H1 (cell line): ENCODE results near the gene ARMC6. TPM values are rescaled to one million over a fixed set of nuclear protein-coding genes. Genes with fewer than 3 reads are reported as not detected.
A peak's percentile ranks its signal among the peaks of the same experiment; 100 is the strongest.

Experiments
- CTCF ChIA-PET: fragments of 300-600 bp; sonication (Branson Sonifier 250); formaldehyde crosslinking; loops from one replicate; lab custom pipeline; 2021; ENCODE audit not compliant: partially characterized antibody; lab: Charles Lee
- POLR2A ChIA-PET: fragments of 300-600 bp; sonication (Branson Sonifier 250); formaldehyde crosslinking; loops from one replicate; lab custom pipeline; 2021; ENCODE audit warnings: inconsistent platforms; ENCODE audit not compliant: partially characterized antibody; lab: Charles Lee
- DNase-seq, 2 experiments: peaks; one replicate each; pipeline versions ENCODE4 v3.0.0 to v3.0.0-alpha.2; 2010 to 2022; ENCODE audit warnings: low spot score in 2 of 2, low read depth in 1 of 2, mixed read lengths in 1 of 2
- FAIRE-seq: peaks from 2 replicates; lab custom pipeline; 2011; peaks lifted over from hg19 to GRCh38; lab: Jason Lieb, UNC
- H2AFZ ChIP-seq: 2 replicates; pipeline ENCODE4 v1.8.1; 2012; ENCODE audit warnings: low read length, inconsistent platforms
- H2AK5ac ChIP-seq: 2 replicates; pipeline ENCODE4 v1.6.1; 2013; ENCODE audit warnings: low read depth, low read length
- H2BK120ac ChIP-seq: replicated peaks from 2 replicates; pipeline ENCODE3; 2013; ENCODE audit warnings: low read depth, low read length, inconsistent platforms
- H2BK12ac ChIP-seq: 2 replicates; pipeline ENCODE4 v1.6.1; 2013; ENCODE audit warnings: low read depth, low read length
- H2BK15ac ChIP-seq: 2 replicates; pipeline ENCODE4 v1.6.1; 2013; ENCODE audit warnings: low read length
- H2BK20ac ChIP-seq: 2 replicates; pipeline ENCODE4 v1.6.1; 2013; ENCODE audit warnings: low read length
- H2BK5ac ChIP-seq: 2 replicates; pipeline ENCODE4 v1.6.1; 2013; ENCODE audit warnings: low read depth, low read length
- H3K14ac ChIP-seq: 2 replicates; pipeline ENCODE4 v1.6.1; 2013; ENCODE audit warnings: inconsistent platforms; ENCODE audit not compliant: insufficient read length
- H3K18ac ChIP-seq: 2 replicates; pipeline ENCODE4 v1.6.1; 2013; ENCODE audit warnings: low read length; ENCODE audit errors: extremely low read depth
- H3K23ac ChIP-seq: 2 replicates; pipeline ENCODE4 v1.6.1; 2013; ENCODE audit warnings: inconsistent platforms; ENCODE audit not compliant: insufficient read length
- H3K23me2 ChIP-seq: 2 replicates; pipeline ENCODE4 v1.6.1; 2013; ENCODE audit warnings: low read depth, low read length
- H3K27ac ChIP-seq: 2 replicates; pipeline ENCODE4 v1.6.1; 2011; ENCODE audit warnings: low read depth, low read length, inconsistent platforms
- H3K27me3 ChIP-seq, 4 experiments: replicated peaks in 1 of 4; 1 replicate in 1 of 4; 2 replicates in 3 of 4; pipeline versions ENCODE4 v1.6.1 to v1.8.1; 2011 to 2013; ENCODE audit warnings: low read length in 3 of 4, mild to moderate bottlenecking in 3 of 4, inconsistent platforms in 2 of 4, mixed read lengths in 2 of 4, moderate library complexity in 1 of 4; ENCODE audit not compliant: control insufficient read depth in 3 of 4, insufficient read depth in 3 of 4; ENCODE audit errors: extremely low read depth in 1 of 4
- H3K36me3 ChIP-seq, 4 experiments: 2 replicates each; pipeline versions ENCODE4 v1.6.1 to v1.8.1; 2011 to 2013; ENCODE audit warnings: mild to moderate bottlenecking in 4 of 4, low read length in 3 of 4, moderate library complexity in 2 of 4, control low read depth in 1 of 4, inconsistent platforms in 1 of 4; ENCODE audit not compliant: insufficient read depth in 4 of 4, control insufficient read depth in 2 of 4
- H3K4ac ChIP-seq: replicated peaks from 2 replicates; pipeline ENCODE3; 2013; ENCODE audit warnings: low read length, low read depth, mixed read lengths, inconsistent platforms; ENCODE audit not compliant: insufficient read length
- H3K4me1 ChIP-seq, 4 experiments: replicated peaks in 1 of 4; 1 replicate in 1 of 4; 2 replicates in 3 of 4; pipeline versions ENCODE4 v1.6.1 to v1.8.1; 2011 to 2013; ENCODE audit warnings: low read length in 3 of 4, inconsistent platforms in 2 of 4, mixed read lengths in 1 of 4; ENCODE audit not compliant: insufficient read depth in 4 of 4, control insufficient read depth in 3 of 4
- H3K4me2 ChIP-seq, 2 experiments: 2 replicates each; pipeline versions ENCODE4 v1.6.1 to v1.8.1; 2011 to 2013; ENCODE audit warnings: low read depth in 2 of 2, low read length in 2 of 2, control low read depth in 1 of 2, inconsistent platforms in 1 of 2, mild to moderate bottlenecking in 1 of 2; ENCODE audit not compliant: insufficient read depth in 1 of 2
- H3K4me3 ChIP-seq, 4 experiments: fragments of 200-600, 300-600 bp in 1 of 4; sonication (generic), shearing (Covaris generic), sonication (Bioruptor Twin) in 1 of 4; 2 replicates each; pipeline versions ENCODE4 v1.5.1 to v1.8.1; 2011 to 2016; ENCODE audit warnings: low read length in 4 of 4, low read depth in 3 of 4, control low read depth in 2 of 4, inconsistent platforms in 2 of 4, mild to moderate bottlenecking in 2 of 4, mixed read lengths in 1 of 4, moderate library complexity in 1 of 4; ENCODE audit not compliant: insufficient read depth in 2 of 4; ENCODE audit errors: extremely low read depth in 1 of 4
- H3K56ac ChIP-seq: replicated peaks from 2 replicates; pipeline ENCODE3; 2013; ENCODE audit warnings: low read depth, mild to moderate bottlenecking, mixed read lengths, low read length, inconsistent platforms; ENCODE audit not compliant: insufficient read length
- H3K79me1 ChIP-seq: 2 replicates; pipeline ENCODE4 v1.6.1; 2013; ENCODE audit warnings: low read depth, low read length, control low read depth
- H3K79me2 ChIP-seq, 2 experiments: 2 replicates each; pipeline versions ENCODE4 v1.6.1 to v1.8.1; 2012 to 2013; ENCODE audit warnings: low read length in 2 of 2, mild to moderate bottlenecking in 2 of 2, inconsistent platforms in 1 of 2; ENCODE audit not compliant: insufficient read depth in 2 of 2, control insufficient read depth in 1 of 2
- H3K9ac ChIP-seq, 4 experiments: replicated peaks in 1 of 4; 1 replicate in 1 of 4; 2 replicates in 3 of 4; pipeline versions ENCODE4 v1.6.1 to v1.8.1; 2011 to 2013; ENCODE audit warnings: low read depth in 3 of 4, low read length in 3 of 4, control low read depth in 2 of 4, mild to moderate bottlenecking in 2 of 4, moderate library complexity in 2 of 4, inconsistent platforms in 1 of 4; ENCODE audit errors: extremely low read depth in 1 of 4
- H3K9me3 ChIP-seq, 2 experiments: 2 replicates each; pipeline versions ENCODE4 v1.6.1 to v1.8.1; 2012 to 2013; ENCODE audit warnings: mild to moderate bottlenecking in 2 of 2, moderate library complexity in 2 of 2, control low read depth in 1 of 2, inconsistent platforms in 1 of 2, low read depth in 1 of 2, low read length in 1 of 2, mixed read lengths in 1 of 2; ENCODE audit not compliant: insufficient read depth in 2 of 2
- H4K20me1 ChIP-seq, 2 experiments: replicated peaks in 1 of 2; 2 replicates each; pipeline versions ENCODE3 to v1.8.1; 2011 to 2013; ENCODE audit warnings: inconsistent platforms in 2 of 2, low read length in 2 of 2, mild to moderate bottlenecking in 1 of 2; ENCODE audit not compliant: insufficient read depth in 2 of 2, control insufficient read depth in 1 of 2
- H4K5ac ChIP-seq: 2 replicates; pipeline ENCODE4 v1.6.1; 2013; ENCODE audit warnings: low read length, low read depth, mixed read lengths, inconsistent platforms; ENCODE audit not compliant: insufficient read length
- H4K8ac ChIP-seq: 2 replicates; pipeline ENCODE4 v1.8.0; 2013; ENCODE audit warnings: mild to moderate bottlenecking, moderate library complexity, low read length, inconsistent platforms; ENCODE audit not compliant: insufficient read depth; ENCODE audit errors: extremely low read depth
- H4K91ac ChIP-seq: replicated peaks from 2 replicates; pipeline ENCODE3; 2013; ENCODE audit warnings: low read length, mixed read lengths, inconsistent platforms; ENCODE audit not compliant: insufficient read length
- POLR2AphosphoS5 ChIP-seq: IDR thresholded peaks from 2 replicates; pipeline ENCODE4 v1.6.1; 2011; ENCODE audit warnings: low read depth, low read length
- WGBS, 2 experiments: shearing (Covaris generic) in 1 of 2; methylation state at CpG; one replicate each; pipeline versions ENCODE4 v1.1.6 to v1.1.7; 2013 to 2015; ENCODE audit warnings: low lambda C conversion rate in 2 of 2, mixed read lengths in 2 of 2, inconsistent platforms in 1 of 2, low coverage in 1 of 2, missing lambda C conversion rate in 1 of 2; ENCODE audit not compliant: insufficient replicate concordance in 2 of 2, insufficient coverage in 1 of 2, insufficient read length in 1 of 2; ENCODE audit errors: extremely low coverage in 1 of 2, missing lambda C conversion rate in 1 of 2; 5-methylcytosine and 5-hydroxymethylcytosine counted together
- polyA plus RNA-seq, 7 experiments: library from polyadenylated mRNA; depleted of rRNA in 3 of 7; stranded (reverse) in 5 of 7; unstranded in 2 of 7; fragments of >200 nt in 5 of 7; fragments of 200-250 nt in 2 of 7; gene quantifications; 1 replicate in 5 of 7; 2 replicates in 1 of 7; 4 replicates in 1 of 7; pipeline versions ENCODE4 v1.2.1 to v1.2.3, GENCODE V29; 2011 to 2013; ENCODE audit warnings: missing spikeins in 2 of 7, mixed read lengths in 2 of 7
- total RNA-seq: library from RNA; stranded (reverse); fragmentation: NEBNext Ultra II Directional; extraction: Animal tissue kit (Norgen Biotek cat#: 25700); gene quantifications from 2 replicates; pipeline ENCODE4 v1.2.1, GENCODE V29; 2021
- TF ChIP-seq, protein P1 (sequence below), 3 experiments: IDR thresholded peaks; 1 replicate in 2 of 3; 2 replicates in 1 of 3; pipeline versions ENCODE4 v1.5.1 to v1.6.1; 2011; ENCODE audit warnings: low read length in 3 of 3, mild to moderate bottlenecking in 3 of 3, inconsistent platforms in 2 of 3, low read depth in 1 of 3, moderate library complexity in 1 of 3; ENCODE audit not compliant: insufficient read depth in 1 of 3; ENCODE audit errors: control extremely low read depth in 1 of 3

Gene ARMC6
- total and polyA plus RNA-seq, 2 of the 8 experiments (the other 6 are each of a cell fraction or from before 2014, with no cell fraction given): 67.1 to 68.3 TPM

DNA sequence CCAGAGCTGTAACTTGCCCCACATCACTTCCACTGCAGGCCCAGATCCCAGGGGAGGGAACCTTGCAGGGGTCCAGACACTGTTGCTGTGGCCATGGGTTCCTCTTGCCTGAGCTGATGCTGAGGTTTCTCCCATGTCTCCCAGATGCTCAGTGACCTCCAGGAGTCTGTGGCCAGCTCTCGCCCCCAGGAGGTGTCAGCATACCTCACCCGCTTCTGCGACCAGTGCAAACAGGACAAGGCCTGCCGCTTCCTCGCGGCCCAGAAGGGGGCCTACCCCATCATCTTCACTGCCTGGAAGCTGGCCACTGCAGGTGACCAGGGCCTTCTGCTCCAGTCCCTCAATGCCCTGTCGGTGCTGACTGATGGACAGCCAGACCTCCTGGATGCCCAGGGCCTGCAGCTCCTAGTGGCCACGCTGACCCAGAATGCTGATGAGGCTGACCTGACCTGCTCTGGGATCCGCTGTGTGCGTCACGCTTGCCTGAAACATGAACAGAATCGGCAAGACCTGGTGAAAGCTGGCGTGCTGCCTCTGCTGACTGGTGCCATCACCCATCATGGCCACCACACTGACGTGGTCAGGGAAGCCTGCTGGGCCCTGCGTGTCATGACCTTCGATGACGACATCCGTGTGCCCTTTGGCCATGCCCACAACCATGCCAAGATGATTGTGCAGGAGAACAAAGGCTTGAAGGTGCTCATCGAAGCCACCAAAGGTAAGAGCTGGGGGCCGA lies 18.2 kb downstream of the ARMC6 start:
- H3K18ac ChIP-seq: no peak overlapping the region
- H3K4me1 ChIP-seq: no peaks in the 10 kb centered on the region
- H3K14ac ChIP-seq: no peak overlapping the region
- no peak overlapping the region for H2AK5ac ChIP-seq
- no peak overlapping the region for H3K4ac ChIP-seq
- ChIA-PET CTCF (interaction anchor here (0.6 to 6.8 kb wide), 21 partner anchors 9 to 177 kb away, joined by 3 to 58 read pairs (median 11); partner anchors contain the start of gene MEF2B), POLR2A (interaction anchor here (0.6 to 2.9 kb wide), 7 partner anchors 11 to 189 kb away, joined by 3 to 14 read pairs (median 3); partner anchors contain the start of gene SLC25A42)
- H3K27ac ChIP-seq: no peak overlapping the region
- H3K4me3 ChIP-seq: no peak overlapping the region
- no peak overlapping the region for H3K56ac ChIP-seq
- H4K5ac ChIP-seq: no peak overlapping the region
- H3K27me3 ChIP-seq: no peaks in the 10 kb centered on the region; a peak in 1 of 7 replicates
- H2BK15ac ChIP-seq: no peak overlapping the region
- no peaks in the 10 kb centered on the region for H3K9me3 ChIP-seq
- WGBS, 2 experiments: 94% methylated on average over 20 of the region's 20 CpGs; no CpG with 5 or more reads in 1 of the 2 experiments
- peaks cover 13 to 22% of the 10 kb centered on the region in 2 experiments for H4K20me1 ChIP-seq
- TF ChIP-seq, protein P1, sequence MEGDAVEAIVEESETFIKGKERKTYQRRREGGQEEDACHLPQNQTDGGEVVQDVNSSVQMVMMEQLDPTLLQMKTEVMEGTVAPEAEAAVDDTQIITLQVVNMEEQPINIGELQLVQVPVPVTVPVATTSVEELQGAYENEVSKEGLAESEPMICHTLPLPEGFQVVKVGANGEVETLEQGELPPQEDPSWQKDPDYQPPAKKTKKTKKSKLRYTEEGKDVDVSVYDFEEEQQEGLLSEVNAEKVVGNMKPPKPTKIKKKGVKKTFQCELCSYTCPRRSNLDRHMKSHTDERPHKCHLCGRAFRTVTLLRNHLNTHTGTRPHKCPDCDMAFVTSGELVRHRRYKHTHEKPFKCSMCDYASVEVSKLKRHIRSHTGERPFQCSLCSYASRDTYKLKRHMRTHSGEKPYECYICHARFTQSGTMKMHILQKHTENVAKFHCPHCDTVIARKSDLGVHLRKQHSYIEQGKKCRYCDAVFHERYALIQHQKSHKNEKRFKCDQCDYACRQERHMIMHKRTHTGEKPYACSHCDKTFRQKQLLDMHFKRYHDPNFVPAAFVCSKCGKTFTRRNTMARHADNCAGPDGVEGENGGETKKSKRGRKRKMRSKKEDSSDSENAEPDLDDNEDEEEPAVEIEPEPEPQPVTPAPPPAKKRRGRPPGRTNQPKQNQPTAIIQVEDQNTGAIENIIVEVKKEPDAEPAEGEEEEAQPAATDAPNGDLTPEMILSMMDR (IDR thresholded peaks at IDR 0.05; ENCODE audit: control extremely low read depth in 1 of 3, insufficient read depth in 1 of 3, low read depth in 1 of 3, low read length in 3 of 3): peak; percentile 14 to 27 (median 19); a peak in 3 of 4 replicates
- no peak for TF ChIP-seq POLR2AphosphoS5
- H3K23me2 ChIP-seq: no peaks in the 10 kb centered on the region
- H4K91ac ChIP-seq: no peak overlapping the region
- no peak overlapping the region for H2BK5ac ChIP-seq
- H3K79me2 ChIP-seq: no peaks in the 10 kb centered on the region
- peaks cover 18 to 42% (median 37%) of the 10 kb centered on the region in 4 experiments for H3K36me3 ChIP-seq
- no peak overlapping the region for H3K9ac ChIP-seq
- H3K23ac ChIP-seq: no peak overlapping the region
- no peak overlapping the region for H2BK120ac ChIP-seq
- no peak overlapping the region for H2BK20ac ChIP-seq
- DNase-seq: no peak
- H2AFZ ChIP-seq: no peak overlapping the region
- FAIRE-seq: no peak
- no peak overlapping the region for H3K4me2 ChIP-seq
- no peak overlapping the region for H2BK12ac ChIP-seq
- H3K79me1 ChIP-seq: peaks cover 4% of the 10 kb centered on the region; the same call in 1 of the 2 replicates
- peak overlapping the region; percentile 23 for H4K8ac ChIP-seq
